ENCODE measurements around the gene SLC9C1.

The SLC9C1 gene

GRCh38 chr3:112298781-112299180 lies 4.8 kb upstream of the SLC9C1 start:
- no peak overlapping the region for H3K4me3 Mint-ChIP-seq
- H3K36me3 Mint-ChIP-seq (ENCODE audit: insufficient read depth), result peaks cover 3% of the 10 kb centered on the region
- no peak for DNase-seq
- H3K27me3 Mint-ChIP-seq, result no peaks in the 10 kb centered on the region
- peaks cover 6 to 22% of the 10 kb centered on the region in 2 donors for H3K4me1 Mint-ChIP-seq (ENCODE audit: low read depth in 2 of 2)
- no peaks in the 10 kb centered on the region for H3K9me3 Mint-ChIP-seq
- no peak for ATAC-seq (replicated peaks)
- H3K27ac Mint-ChIP-seq, result peak overlapping the region; percentile 41 to 64

GRCh38 chr3:112297714-112298113 lies 3.7 kb upstream of the SLC9C1 start:
- ATAC-seq (replicated peaks), result peak; percentile 48
- H3K27me3 Mint-ChIP-seq, result no peaks in the 10 kb centered on the region
- H3K4me3 Mint-ChIP-seq, result peak overlapping the region; percentile 2 to 39
- peaks cover 3% of the 10 kb centered on the region for H3K36me3 Mint-ChIP-seq (ENCODE audit: insufficient read depth)
- no peak for DNase-seq
- H3K27ac Mint-ChIP-seq, result peak overlapping the region; percentile 44 to 78
- peaks cover 6 to 28% of the 10 kb centered on the region in 2 donors for H3K4me1 Mint-ChIP-seq (ENCODE audit: low read depth in 2 of 2)
- H3K9me3 Mint-ChIP-seq, result no peaks in the 10 kb centered on the region

GRCh38 chr3:112289011-112289410 lies 5.0 kb downstream of the SLC9C1 start:
- H3K4me1 Mint-ChIP-seq (ENCODE audit: low read depth in 2 of 2), result peaks cover 0 to 6% of the 10 kb centered on the region in 2 donors
- ATAC-seq (replicated peaks) (no peak), DNase-seq (no peak)
- no peak overlapping the region for H3K4me3 Mint-ChIP-seq
- H3K27ac Mint-ChIP-seq, result no peak overlapping the region
- H3K27me3 Mint-ChIP-seq, result no peaks in the 10 kb centered on the region
- no peaks in the 10 kb centered on the region for H3K36me3 Mint-ChIP-seq (ENCODE audit: insufficient read depth)
- no peaks in the 10 kb centered on the region for H3K9me3 Mint-ChIP-seq

DNA sequence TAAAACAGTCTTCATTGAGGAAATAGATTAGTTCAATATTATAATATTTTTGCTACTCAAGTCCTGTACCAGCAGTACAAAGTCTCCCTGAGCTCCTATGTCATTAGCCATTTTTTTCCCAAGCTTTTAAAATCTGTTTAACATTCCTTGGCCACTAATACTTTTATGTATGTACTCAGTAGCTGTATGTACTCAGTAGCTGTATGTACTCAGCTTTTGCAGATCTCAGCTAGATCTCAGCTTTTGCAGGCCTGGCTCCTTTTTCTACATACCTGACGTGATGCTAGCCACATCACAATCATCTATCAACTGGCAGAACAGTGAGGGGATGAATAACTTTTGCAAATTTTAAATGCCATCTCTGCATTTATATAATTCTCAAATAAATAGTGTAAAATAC lies 13.8 kb downstream of the SLC9C1 start:
- peaks cover 17 to 23% of the 10 kb centered on the region in 2 donors for H3K27me3 Mint-ChIP-seq
- DNase-seq, result no peak
- no peak overlapping the region for H3K27ac Mint-ChIP-seq
- H3K36me3 Mint-ChIP-seq (ENCODE audit: insufficient read depth), result no peaks in the 10 kb centered on the region
- no peaks in the 10 kb centered on the region for H3K9me3 Mint-ChIP-seq
- H3K4me3 Mint-ChIP-seq, result no peak overlapping the region
- ATAC-seq (replicated peaks), result no peak
- no peaks in the 10 kb centered on the region for H3K4me1 Mint-ChIP-seq (ENCODE audit: low read depth in 2 of 2)

DNA sequence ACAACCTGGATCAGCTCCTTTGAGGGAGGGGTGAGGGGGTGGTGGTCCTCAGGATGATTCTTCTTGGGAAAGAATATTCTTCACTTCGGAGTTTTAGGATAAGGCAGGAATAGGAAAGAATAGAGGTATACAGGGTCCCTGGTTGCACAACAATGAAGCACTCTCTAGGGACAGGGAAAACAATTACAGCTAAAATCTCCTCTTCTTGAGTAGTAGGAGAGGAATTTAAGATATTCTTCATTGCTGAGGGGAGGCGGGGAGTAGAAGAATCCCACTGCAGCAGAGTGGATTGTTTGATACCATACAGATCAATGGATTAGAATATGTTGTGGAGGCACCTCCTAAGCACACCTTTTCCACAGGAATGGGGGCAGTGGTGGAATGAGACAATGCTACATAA lies 20.5 kb downstream of the SLC9C1 start:
- DNase-seq, result no peak
- no peaks in the 10 kb centered on the region for H3K36me3 Mint-ChIP-seq (ENCODE audit: insufficient read depth)
- H3K27ac Mint-ChIP-seq, result no peak overlapping the region
- no peaks in the 10 kb centered on the region for H3K9me3 Mint-ChIP-seq
- H3K4me3 Mint-ChIP-seq, result no peak overlapping the region
- no peak for ATAC-seq (replicated peaks)
- peaks cover 5 to 7% of the 10 kb centered on the region in 2 donors for H3K27me3 Mint-ChIP-seq
- no peaks in the 10 kb centered on the region for H3K4me1 Mint-ChIP-seq (ENCODE audit: low read depth in 2 of 2)

GRCh38 chr3:112261742-112262141 lies 32.3 kb downstream of the SLC9C1 start:
- Mint-ChIP-seq H3K27ac (no peak overlapping the region), H3K9me3 (no peaks in the 10 kb centered on the region), H3K36me3 (ENCODE audit: insufficient read depth) (peaks cover 2% of the 10 kb centered on the region), H3K4me1 (ENCODE audit: low read depth in 2 of 2) (no peaks in the 10 kb centered on the region), H3K27me3 (peaks cover 0 to 6% of the 10 kb centered on the region in 2 donors), H3K4me3 (no peak overlapping the region)
- no peak for ATAC-seq (replicated peaks)
- no peak for DNase-seq

DNA sequence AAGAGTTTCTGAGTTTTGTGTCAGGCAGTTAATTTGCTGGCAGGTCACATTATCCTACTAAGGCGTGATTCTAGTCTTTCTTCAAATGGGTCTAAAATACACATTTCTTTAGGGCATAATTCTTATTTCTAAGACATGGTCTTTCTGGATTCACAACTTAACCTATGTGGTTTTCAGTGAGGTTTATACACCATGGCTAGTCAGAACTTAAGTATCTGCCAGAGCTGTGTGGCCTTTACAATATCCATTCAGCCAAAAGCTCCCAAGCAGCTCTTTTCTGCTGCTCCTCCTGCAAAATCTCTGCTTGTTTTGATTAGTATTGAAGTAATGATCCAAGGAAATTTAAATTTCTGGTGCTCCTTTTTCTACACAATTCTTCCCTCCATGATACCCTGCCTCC lies 33.5 kb downstream of the SLC9C1 start:
- H3K9me3 Mint-ChIP-seq, result no peaks in the 10 kb centered on the region
- H3K27me3 Mint-ChIP-seq, result peaks cover under 1 to 12% of the 10 kb centered on the region in 2 donors
- ATAC-seq (replicated peaks), result no peak
- no peak overlapping the region for H3K4me3 Mint-ChIP-seq
- H3K36me3 Mint-ChIP-seq (ENCODE audit: insufficient read depth), result peaks cover 2% of the 10 kb centered on the region
- H3K27ac Mint-ChIP-seq, result no peak overlapping the region
- no peak for DNase-seq
- no peaks in the 10 kb centered on the region for H3K4me1 Mint-ChIP-seq (ENCODE audit: low read depth in 2 of 2)

GRCh38 chr3:112253301-112253971 lies 40.6 kb downstream of the SLC9C1 start:
- Mint-ChIP-seq H3K27ac (no peak overlapping the region), H3K27me3 (peaks cover 36 to 53% of the 10 kb centered on the region in 2 donors), H3K4me3 (no peak overlapping the region), H3K4me1 (ENCODE audit: low read depth in 2 of 2) (peaks cover 4 to 6% of the 10 kb centered on the region in 2 donors), H3K9me3 (peaks cover 4 to 11% of the 10 kb centered on the region in 2 donors), H3K36me3 (ENCODE audit: insufficient read depth) (no peaks in the 10 kb centered on the region)
- no peak for ATAC-seq (replicated peaks)
- DNase-seq, result no peak

- H3K4me1 Mint-ChIP-seq (ENCODE audit: low read depth in 2 of 2), result no peaks in the 10 kb centered on the region
- no peaks in the 10 kb centered on the region for H3K36me3 Mint-ChIP-seq (ENCODE audit: insufficient read depth)
- no peak overlapping the region for H3K4me3 Mint-ChIP-seq
- no peaks in the 10 kb centered on the region for H3K9me3 Mint-ChIP-seq
- no peak for DNase-seq
- H3K27ac Mint-ChIP-seq, result no peak overlapping the region
- peaks cover 15 to 25% of the 10 kb centered on the region in 2 donors for H3K27me3 Mint-ChIP-seq
- no peak for ATAC-seq (replicated peaks)
These were observed 46.1 kb downstream of the SLC9C1 start for GRCh38 chr3:112247900-112248299.

DNA sequence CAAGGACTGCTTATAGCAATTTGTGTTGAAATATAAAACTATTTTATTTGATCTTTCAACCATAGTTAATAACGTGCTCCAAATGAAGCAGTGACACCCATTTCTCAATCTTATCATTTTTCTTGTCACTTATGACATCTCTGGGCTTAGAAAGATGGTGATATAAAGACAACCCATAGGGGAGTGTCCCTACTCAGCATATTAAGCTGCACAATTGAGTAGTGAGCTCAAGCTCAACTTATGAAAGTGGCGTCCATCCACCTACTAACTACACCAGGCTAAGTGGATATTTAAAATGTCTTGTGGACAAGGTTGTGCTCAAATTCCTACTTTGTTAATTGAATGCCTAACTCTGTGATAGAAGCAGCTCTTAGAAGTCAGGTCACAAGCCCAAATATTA lies 46.7 kb downstream of the SLC9C1 start:
- peak overlapping the region in 1 of 2 donors; percentile 26 for H3K27ac Mint-ChIP-seq
- H3K4me3 Mint-ChIP-seq, result no peak overlapping the region
- ATAC-seq (replicated peaks) (no peak), DNase-seq (no peak)
- no peaks in the 10 kb centered on the region for H3K36me3 Mint-ChIP-seq (ENCODE audit: insufficient read depth)
- H3K4me1 Mint-ChIP-seq (ENCODE audit: low read depth in 2 of 2), result no peaks in the 10 kb centered on the region
- peaks cover 0 to under 1% of the 10 kb centered on the region in 2 donors for H3K9me3 Mint-ChIP-seq
- peaks cover 21 to 25% of the 10 kb centered on the region in 2 donors for H3K27me3 Mint-ChIP-seq

DNA sequence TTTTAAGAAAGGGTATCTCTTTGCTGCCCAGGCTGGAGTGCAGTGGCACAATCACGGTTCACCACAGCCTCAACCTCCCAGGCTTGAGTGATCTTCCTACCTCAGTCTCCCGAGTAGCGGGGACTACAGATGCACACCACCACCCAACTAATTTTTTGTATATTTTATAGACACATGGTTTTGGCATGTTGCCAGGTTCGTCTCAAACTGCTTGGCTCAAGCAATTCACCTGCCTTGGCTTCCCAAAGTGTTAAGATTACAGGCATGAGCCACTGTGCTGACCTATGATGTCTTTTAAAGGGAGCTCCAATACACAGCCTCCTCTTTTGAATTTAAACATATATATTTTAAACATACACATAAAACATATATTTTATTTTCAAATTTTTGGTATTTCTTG lies 60.9 kb downstream of the SLC9C1 start:
- Mint-ChIP-seq H3K36me3 (ENCODE audit: insufficient read depth) (no peaks in the 10 kb centered on the region), H3K27me3 (peaks cover 10 to 15% of the 10 kb centered on the region in 2 donors), H3K9me3 (no peaks in the 10 kb centered on the region), H3K4me1 (ENCODE audit: low read depth in 2 of 2) (no peaks in the 10 kb centered on the region), H3K4me3 (no peak overlapping the region), H3K27ac (no peak overlapping the region)
- no peak for DNase-seq
- ATAC-seq (replicated peaks), result no peak

- H3K4me1 Mint-ChIP-seq (ENCODE audit: low read depth in 2 of 2), result no peaks in the 10 kb centered on the region
- H3K36me3 Mint-ChIP-seq (ENCODE audit: insufficient read depth), result no peaks in the 10 kb centered on the region
- ATAC-seq (replicated peaks), result no peak
- no peak for DNase-seq
- no peaks in the 10 kb centered on the region for H3K9me3 Mint-ChIP-seq
- no peak overlapping the region for H3K27ac Mint-ChIP-seq
- no peak overlapping the region for H3K4me3 Mint-ChIP-seq
- peaks cover 2 to 14% of the 10 kb centered on the region in 2 donors for H3K27me3 Mint-ChIP-seq
These were observed 62.3 kb downstream of the SLC9C1 start for GRCh38 chr3:112231727-112232126.

DNA sequence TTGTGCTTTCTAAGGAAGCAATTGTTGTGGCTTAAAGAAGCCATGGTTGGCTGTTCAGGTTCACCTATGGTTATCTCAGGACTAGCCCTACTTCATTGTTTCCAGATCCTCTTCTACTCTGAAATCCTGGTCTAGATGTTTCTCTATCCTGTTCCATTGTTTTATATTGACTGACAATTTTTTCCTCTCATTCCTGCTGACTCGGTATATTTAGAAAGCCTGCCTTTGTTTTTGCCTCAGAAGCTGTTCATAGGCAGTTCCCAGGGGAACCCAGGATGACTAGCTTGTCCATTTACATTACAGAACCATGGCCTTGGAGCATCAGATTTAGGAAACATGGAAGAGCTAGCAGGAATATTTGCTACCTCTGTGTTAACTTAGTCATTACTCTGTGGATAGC lies 64.0 kb downstream of the SLC9C1 start:
- Mint-ChIP-seq H3K36me3 (ENCODE audit: insufficient read depth) (no peaks in the 10 kb centered on the region), H3K27me3 (peaks cover 0 to 10% of the 10 kb centered on the region in 2 donors), H3K9me3 (no peaks in the 10 kb centered on the region), H3K27ac (no peak overlapping the region), H3K4me1 (ENCODE audit: low read depth in 2 of 2) (no peaks in the 10 kb centered on the region), H3K4me3 (no peak overlapping the region)
- ATAC-seq (replicated peaks) (no peak), DNase-seq (no peak)

- no peak overlapping the region for H3K27ac Mint-ChIP-seq
- DNase-seq (no peak), ATAC-seq (replicated peaks) (no peak)
- H3K27me3 Mint-ChIP-seq, result peaks cover 0 to 18% of the 10 kb centered on the region in 2 donors
- H3K4me3 Mint-ChIP-seq, result no peak overlapping the region
- H3K4me1 Mint-ChIP-seq (ENCODE audit: low read depth in 2 of 2), result no peaks in the 10 kb centered on the region
- H3K9me3 Mint-ChIP-seq, result peaks cover 3 to 7% of the 10 kb centered on the region in 2 donors
- no peaks in the 10 kb centered on the region for H3K36me3 Mint-ChIP-seq (ENCODE audit: insufficient read depth)
These were observed 65.2 kb downstream of the SLC9C1 start for GRCh38 chr3:112228786-112229185.

Measured in effector memory CD8-positive, alpha-beta T cell (primary cell).